ACC112 (cell line): Measurements from ENCODE around the gene NFASC.

Source experiments
- H2AFZ ChIP-seq: fragments of 200-600 bp; sonication (generic); one replicate; pipeline ENCODE4 v1.6.0; 2017; ENCODE audit warnings: antibody characterized with exemption, low read length; ENCODE audit not compliant: unreplicated experiment
- H3K27ac ChIP-seq: fragments of 200-600 bp; sonication (generic); 2 replicates; pipeline ENCODE4 v1.5.1; 2014; ENCODE audit warnings: low read depth, mild to moderate bottlenecking, antibody characterized with exemption, low read length, moderate library complexity
- H3K27me3 ChIP-seq: fragments of 200-600 bp; sonication (generic); 2 replicates; pipeline ENCODE4 v1.6.1; 2014; ENCODE audit warnings: mild to moderate bottlenecking, antibody characterized with exemption, low read length, moderate library complexity, mixed read lengths; ENCODE audit not compliant: insufficient read depth
- H3K36me3 ChIP-seq: fragments of 200-600 bp; sonication (generic); 2 replicates; pipeline ENCODE4 v1.6.1; 2016; ENCODE audit warnings: mild to moderate bottlenecking, antibody characterized with exemption, low read length, moderate library complexity, mixed read lengths; ENCODE audit not compliant: insufficient read depth
- H3K4me1 ChIP-seq: fragments of 200-600 bp; sonication (generic); one replicate; pipeline ENCODE4 v1.6.1; 2016; ENCODE audit warnings: low read length, mixed read lengths; ENCODE audit not compliant: insufficient read depth, unreplicated experiment, control insufficient read depth
- H3K4me3 ChIP-seq: fragments of 200-600 bp; sonication (generic); 2 replicates; pipeline ENCODE4 v1.5.1; 2014; ENCODE audit warnings: mild to moderate bottlenecking, low read depth, low read length
- H3K79me2 ChIP-seq: fragments of 200-600 bp; sonication (generic); one replicate; pipeline ENCODE4 v1.6.0; 2016; ENCODE audit warnings: low read length; ENCODE audit not compliant: control insufficient read depth, unreplicated experiment, insufficient read depth

NFASC gene

GRCh38 chr1:204902671-204903070 lies 32.0 kb downstream of the NFASC start:
- Histone ChIP-seq H3K79me2 (peaks cover 20% of the 10 kb centered on the region), H3K27me3 (no peaks in the 10 kb centered on the region), H3K4me1 (no peaks in the 10 kb centered on the region), H3K27ac (no peak overlapping the region), H3K36me3 (no peaks in the 10 kb centered on the region), H2AFZ (no peak overlapping the region), H3K4me3 (no peak overlapping the region)

DNA sequence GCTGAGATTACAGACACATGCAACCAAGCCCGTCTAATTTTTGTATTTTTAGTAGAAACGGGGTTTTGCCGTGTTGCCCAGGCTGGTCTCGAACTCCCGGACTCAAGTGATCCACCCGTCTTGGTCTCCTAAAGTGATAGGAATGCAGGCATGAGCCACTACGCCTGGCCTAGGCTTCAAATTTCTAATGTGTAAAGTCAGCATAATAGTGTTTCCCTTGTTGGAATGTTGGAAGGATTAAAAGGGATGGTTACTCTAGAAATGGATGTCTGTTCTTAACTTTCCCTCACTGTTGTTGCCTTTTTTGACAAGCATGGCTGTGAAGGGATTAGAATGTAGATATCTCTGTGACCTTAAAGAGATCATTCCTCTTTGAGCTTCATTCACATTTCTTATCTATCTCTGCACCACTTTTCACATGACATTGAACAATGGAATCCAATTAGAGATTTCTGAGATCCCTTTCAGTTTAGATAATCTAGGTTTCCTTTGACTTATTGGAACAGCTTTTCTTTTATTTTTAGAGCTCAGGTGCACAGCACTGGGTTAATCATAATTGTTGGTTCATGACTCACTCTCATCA lies 33.7 kb downstream of the NFASC start:
- H3K27me3 ChIP-seq = no peaks in the 10 kb centered on the region

GRCh38 chr1:204909109-204909508 lies 38.4 kb downstream of the NFASC start:
- peaks cover 1% of the 10 kb centered on the region; the same call in 1 of the 2 replicates for H3K36me3 ChIP-seq
- no peak overlapping the region for H3K4me3 ChIP-seq
- no peaks in the 10 kb centered on the region for H3K27me3 ChIP-seq
- H2AFZ ChIP-seq = no peak overlapping the region
- H3K27ac ChIP-seq = no peak overlapping the region
- peaks cover 6% of the 10 kb centered on the region for H3K79me2 ChIP-seq
- no peaks in the 10 kb centered on the region for H3K4me1 ChIP-seq

More for the DNA sequence above, 33.7 kb downstream of the NFASC start:
- Histone ChIP-seq H3K4me1 (no peaks in the 10 kb centered on the region), H2AFZ (no peak overlapping the region), H3K27ac (no peak overlapping the region), H3K79me2 (peaks cover 19% of the 10 kb centered on the region), H3K4me3 (no peak overlapping the region), H3K36me3 (no peaks in the 10 kb centered on the region)

GRCh38 chr1:204915861-204916495 lies 45.3 kb downstream of the NFASC start:
- no peaks in the 10 kb centered on the region for H3K27me3 ChIP-seq
- H3K79me2 ChIP-seq = no peaks in the 10 kb centered on the region
- H3K4me3 ChIP-seq = peak overlapping the region; percentile 6; the same call in 1 of the 2 replicates
- H2AFZ ChIP-seq = no peak overlapping the region
- no peak overlapping the region for H3K27ac ChIP-seq
- peaks cover 8% of the 10 kb centered on the region for H3K4me1 ChIP-seq
- peaks cover 10% of the 10 kb centered on the region for H3K36me3 ChIP-seq

DNA sequence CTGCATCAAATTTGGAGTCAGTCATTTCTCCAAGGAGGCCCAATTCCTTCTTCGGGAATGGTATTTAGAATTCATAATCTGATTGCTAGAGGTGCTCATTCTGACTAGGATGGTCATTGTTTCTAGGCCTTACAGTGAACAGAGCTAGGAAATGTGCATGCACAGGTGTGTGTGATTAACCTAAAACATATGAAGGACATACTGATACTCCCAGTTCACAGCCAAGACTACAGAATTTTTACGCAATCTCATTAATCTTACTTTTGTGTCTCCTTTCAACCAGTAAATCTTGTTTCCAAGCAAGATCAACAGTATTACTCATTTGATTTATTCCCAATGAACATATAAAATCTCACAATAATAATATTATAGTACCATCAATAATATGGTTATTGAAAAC lies 47.1 kb downstream of the NFASC start:
- Histone ChIP-seq H2AFZ (no peak overlapping the region), H3K27me3 (no peaks in the 10 kb centered on the region), H3K79me2 (no peaks in the 10 kb centered on the region), H3K27ac (no peak overlapping the region), H3K4me3 (no peak overlapping the region), H3K4me1 (peaks cover 8% of the 10 kb centered on the region), H3K36me3 (peaks cover 10% of the 10 kb centered on the region)

GRCh38 chr1:204920511-204920910 lies 49.8 kb downstream of the NFASC start:
- Histone ChIP-seq H3K27ac (no peak overlapping the region), H3K4me3 (no peak overlapping the region), H3K79me2 (no peaks in the 10 kb centered on the region), H2AFZ (no peak overlapping the region), H3K4me1 (peaks cover 18% of the 10 kb centered on the region), H3K27me3 (no peaks in the 10 kb centered on the region), H3K36me3 (0 out of 2 replicates have a peak, but pooled peaks cover 4% of the 10 kb centered on the region)

- no peak overlapping the region for H2AFZ ChIP-seq
- no peak overlapping the region for H3K27ac ChIP-seq
- H3K27me3 ChIP-seq = no peaks in the 10 kb centered on the region
- H3K36me3 ChIP-seq = 0 out of 2 replicates have a peak, but pooled peaks cover 4% of the 10 kb centered on the region
- no peak overlapping the region for H3K4me3 ChIP-seq
- peaks cover 15% of the 10 kb centered on the region for H3K4me1 ChIP-seq
- no peaks in the 10 kb centered on the region for H3K79me2 ChIP-seq
These were observed 50.3 kb downstream of the NFASC start for GRCh38 chr1:204920967-204921366.

- H3K27ac ChIP-seq = no peak overlapping the region
- H3K79me2 ChIP-seq = no peaks in the 10 kb centered on the region
- peaks cover 10% of the 10 kb centered on the region for H3K4me1 ChIP-seq
These were observed 51.3 kb downstream of the NFASC start for GRCh38 chr1:204921855-204922516.

GRCh38 chr1:204923201-204923600 lies 52.5 kb downstream of the NFASC start:
- Histone ChIP-seq H3K4me1 (peaks cover 10% of the 10 kb centered on the region), H3K27ac (no peak overlapping the region), H3K36me3 (no peaks in the 10 kb centered on the region)

More at GRCh38 chr1:204921855-204922516, 51.3 kb downstream of the NFASC start:
- Histone ChIP-seq H3K4me3 (no peak overlapping the region), H3K27me3 (no peaks in the 10 kb centered on the region), H2AFZ (no peak overlapping the region), H3K36me3 (0 out of 2 replicates have a peak, but pooled peaks cover 4% of the 10 kb centered on the region)

DNA sequence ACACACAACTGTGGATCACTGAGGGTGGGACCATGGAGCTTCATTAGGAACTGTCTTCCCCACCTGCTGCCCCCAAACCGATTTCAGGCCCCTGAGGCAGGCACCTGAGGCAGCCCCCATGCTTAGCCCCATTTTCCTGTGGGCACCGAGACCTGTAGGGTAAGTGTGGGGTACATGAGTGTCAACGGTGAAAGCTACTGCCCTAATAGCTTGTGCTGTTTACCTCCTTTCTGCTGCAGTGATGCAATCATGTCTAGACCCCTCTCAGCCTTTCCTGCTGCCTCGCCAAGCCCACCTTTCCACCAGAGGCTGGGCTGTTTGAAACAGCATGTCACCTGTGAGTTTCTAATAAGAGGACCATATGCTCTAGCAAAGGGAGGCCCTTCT lies 53.0 kb downstream of the NFASC start:
- H3K79me2 ChIP-seq = no peaks in the 10 kb centered on the region
- no peaks in the 10 kb centered on the region for H3K27me3 ChIP-seq
- H3K36me3 ChIP-seq = no peaks in the 10 kb centered on the region
- no peak overlapping the region for H3K4me3 ChIP-seq
- no peak overlapping the region for H3K27ac ChIP-seq
- H3K4me1 ChIP-seq = peaks cover 10% of the 10 kb centered on the region
- no peak overlapping the region for H2AFZ ChIP-seq

More at GRCh38 chr1:204923201-204923600, 52.5 kb downstream of the NFASC start:
- H2AFZ ChIP-seq = no peak overlapping the region
- H3K79me2 ChIP-seq = no peaks in the 10 kb centered on the region
- H3K27me3 ChIP-seq = no peaks in the 10 kb centered on the region
- H3K4me3 ChIP-seq = no peak overlapping the region
